GM23248 (cell line): ENCODE data around the gene RALGDS. TPM values are rescaled to one million over a fixed set of nuclear protein-coding genes. Genes with fewer than 3 reads are reported as not detected.

Experiments used
- DNase-seq: peaks from one replicate; pipeline ENCODE4 v3.0.0-alpha.2; 2015
- H2AFZ ChIP-seq: fragments of 200-600 bp; sonication (generic); 2 replicates; pipeline ENCODE4 v1.6.1; 2016; ENCODE audit warnings: antibody characterized with exemption
- H3F3A ChIP-seq: fragments of 200-600 bp; sonication (generic); 2 replicates; pipeline ENCODE4 v1.6.1; 2016; ENCODE audit warnings: mild to moderate bottlenecking, antibody characterized with exemption, mixed run types; ENCODE audit not compliant: insufficient read depth
- H3K27ac ChIP-seq: fragments of 200-600 bp; sonication (generic); 2 replicates; pipeline ENCODE4 v1.5.1; 2016; ENCODE audit warnings: mild to moderate bottlenecking
- H3K27me3 ChIP-seq: fragments of 200-600 bp; sonication (generic); replicated peaks from 2 replicates; pipeline ENCODE4 v1.6.1; 2016; ENCODE audit warnings: mild to moderate bottlenecking; ENCODE audit not compliant: insufficient read depth
- H3K36me3 ChIP-seq: fragments of 200-600 bp; sonication (generic); 2 replicates; pipeline ENCODE4 v1.6.1; 2016; ENCODE audit warnings: low read depth, mild to moderate bottlenecking
- H3K4me1 ChIP-seq: fragments of 200-600 bp; sonication (generic); 2 replicates; pipeline ENCODE4 v1.6.1; 2016; ENCODE audit warnings: mild to moderate bottlenecking; ENCODE audit not compliant: insufficient read depth
- H3K4me2 ChIP-seq: fragments of 200-600 bp; sonication (generic); one replicate; pipeline ENCODE4 v1.6.1; 2016; ENCODE audit warnings: mild to moderate bottlenecking; ENCODE audit not compliant: unreplicated experiment
- H3K4me3 ChIP-seq: fragments of 200-600 bp; sonication (generic); 2 replicates; pipeline ENCODE4 v1.5.1; 2016; ENCODE audit warnings: mild to moderate bottlenecking
- H3K79me2 ChIP-seq: fragments of 200-600 bp; sonication (generic); 2 replicates; pipeline ENCODE4 v1.6.1; 2016; ENCODE audit warnings: mild to moderate bottlenecking; ENCODE audit not compliant: insufficient read depth
- H3K9ac ChIP-seq: fragments of 200-600 bp; sonication (generic); 2 replicates; pipeline ENCODE4 v1.6.1; 2016; ENCODE audit warnings: mild to moderate bottlenecking
- H3K9me2 ChIP-seq: fragments of 200-600 bp; sonication (generic); 2 replicates; pipeline ENCODE4 v1.6.1; 2016; ENCODE audit warnings: mixed run types, mild to moderate bottlenecking, moderate library complexity; ENCODE audit not compliant: insufficient read depth
- H3K9me3 ChIP-seq: fragments of 200-600 bp; sonication (generic); one replicate; pipeline ENCODE4 v1.6.1; 2017; ENCODE audit warnings: low read depth
- H4K20me1 ChIP-seq: fragments of 200-600 bp; sonication (generic); 2 replicates; pipeline ENCODE4 v1.6.0; 2016; ENCODE audit not compliant: insufficient read depth
- EZH2 ChIP-seq: fragments of 200-600 bp; sonication (generic); IDR thresholded peaks from 2 replicates; pipeline ENCODE4 v1.6.1; 2018; ENCODE audit warnings: antibody characterized with exemption, mild to moderate bottlenecking; ENCODE audit not compliant: insufficient read depth, poor library complexity, severe bottlenecking
- EZH2phosphoT487 ChIP-seq: fragments of 200-600 bp; sonication (generic); IDR thresholded peaks from 2 replicates; pipeline ENCODE4 v1.6.1; 2018; ENCODE audit warnings: antibody characterized with exemption, moderate library complexity, mild to moderate bottlenecking, low read depth; ENCODE audit not compliant: insufficient read depth
- WGBS, 2 experiments: methylation state at CpG; one replicate each; pipeline ENCODE4 v1.1.6; 2015 to 2017; ENCODE audit warnings: low lambda C conversion rate in 2 of 2, low coverage in 1 of 2; ENCODE audit errors: missing lambda C conversion rate in 2 of 2; 5-methylcytosine and 5-hydroxymethylcytosine counted together
- in situ Hi-C: fragments of 300-500 bp; cut with MboI; formaldehyde crosslinking; loops from 2 replicates; pipeline ENCODE4 v1.15.0; 2020
- polyA plus RNA-seq: library from polyadenylated mRNA; unstranded; fragments of >200 nt; fragmentation: Nextera tagmentation; extraction: Ambion mirVana; gene quantifications from 2 replicates; pipeline ENCODE4 v1.2.1, GENCODE V29; 2016
- total RNA-seq: library from RNA; depleted of rRNA; stranded (reverse); fragments of >200 nt; shearing (Covaris generic); gene quantifications from 2 replicates; pipeline ENCODE4 v1.2.3, GENCODE V29; 2014

RALGDS gene
- total and polyA plus RNA-seq, 2 experiments from 2014 or later: 8.9 to 21.7 TPM

- peak; percentile 59 for DNase-seq
- Histone ChIP-seq H3K4me2 (peak overlapping the region; percentile 81), H3K4me1 (peaks cover 24% of the 10 kb centered on the region), H2AFZ (no peak overlapping the region), H3K36me3 (no peaks in the 10 kb centered on the region), H3F3A (peaks cover 12% of the 10 kb centered on the region), H3K9ac (peak overlapping the region; percentile 84), H3K9me2 (no peaks in the 10 kb centered on the region), H4K20me1 (no peaks in the 10 kb centered on the region; the same call in 1 of the 2 replicates), H3K27me3 (no peaks in the 10 kb centered on the region), H3K27ac (no peak overlapping the region), H3K4me3 (peak overlapping the region; percentile 78), H3K9me3 (no peaks in the 10 kb centered on the region), H3K79me2 (peaks cover 44% of the 10 kb centered on the region)
- in situ Hi-C loops: no loop called here
- TF ChIP-seq EZH2 (no peak), EZH2phosphoT487 (no peak)
- WGBS, 2 experiments: 10 to 11% methylated on average over 17 to 21 of the region's 21 CpGs
These were observed 1.1 kb downstream of the RALGDS start for GRCh38 chr9:133119846-133120500.

- no peak overlapping the region for H3K27ac ChIP-seq
- H3K79me2 ChIP-seq: peaks cover 51% of the 10 kb centered on the region
- H3K4me1 ChIP-seq: peaks cover 25% of the 10 kb centered on the region
- H3K4me2 ChIP-seq: peak overlapping the region; percentile 81
- peak overlapping the region; percentile 53 for H3K9ac ChIP-seq
- H3F3A ChIP-seq: peaks cover 12% of the 10 kb centered on the region
- DNase-seq: peak; percentile 45
- peak overlapping the region; percentile 78 for H3K4me3 ChIP-seq
- no peaks in the 10 kb centered on the region for H3K27me3 ChIP-seq
- H3K36me3 ChIP-seq: no peaks in the 10 kb centered on the region
- H3K9me3 ChIP-seq: no peaks in the 10 kb centered on the region
- no peak overlapping the region for H2AFZ ChIP-seq
- WGBS, 2 experiments: 16 to 21% methylated on average over 19 to 21 of the region's 21 CpGs
- TF ChIP-seq EZH2phosphoT487 (no peak), EZH2 (no peak)
- H4K20me1 ChIP-seq: no peaks in the 10 kb centered on the region; the same call in 1 of the 2 replicates
- no peaks in the 10 kb centered on the region for H3K9me2 ChIP-seq
- in situ Hi-C loops: no loop called here
These were observed 1.8 kb downstream of the RALGDS start for GRCh38 chr9:133119103-133119845.

GRCh38 chr9:133118568-133118967, 2.5 kb downstream of the RALGDS start:
- TF ChIP-seq EZH2 (no peak), EZH2phosphoT487 (no peak)
- H3K4me2 ChIP-seq: no peak overlapping the region
- H3K27ac ChIP-seq: no peak overlapping the region
- H3K79me2 ChIP-seq: peaks cover 58% of the 10 kb centered on the region
- no peaks in the 10 kb centered on the region for H3K36me3 ChIP-seq
- H3K4me3 ChIP-seq: no peak overlapping the region
- no peak overlapping the region for H2AFZ ChIP-seq
- no peaks in the 10 kb centered on the region for H3K27me3 ChIP-seq
- no peaks in the 10 kb centered on the region; the same call in 1 of the 2 replicates for H4K20me1 ChIP-seq
- DNase-seq: no peak
- in situ Hi-C loops: no loop called here
- peaks cover 12% of the 10 kb centered on the region for H3F3A ChIP-seq
- WGBS, 2 experiments: 92 to 93% methylated on average over 3 of the region's 3 CpGs
- H3K9me2 ChIP-seq: no peaks in the 10 kb centered on the region
- no peak overlapping the region for H3K9ac ChIP-seq
- H3K9me3 ChIP-seq: no peaks in the 10 kb centered on the region
- H3K4me1 ChIP-seq: peaks cover 32% of the 10 kb centered on the region

GRCh38 chr9:133118179-133118520, 2.9 kb downstream of the RALGDS start:
- no peak for TF ChIP-seq EZH2phosphoT487
- TF ChIP-seq EZH2: no peak
- Histone ChIP-seq H3K27me3 (no peaks in the 10 kb centered on the region), H2AFZ (no peak overlapping the region), H3K4me3 (no peak overlapping the region), H3K4me1 (peaks cover 33% of the 10 kb centered on the region), H3K4me2 (no peak overlapping the region), H3K9me2 (no peaks in the 10 kb centered on the region), H3K36me3 (no peaks in the 10 kb centered on the region), H3K27ac (no peak overlapping the region), H4K20me1 (no peaks in the 10 kb centered on the region; the same call in 1 of the 2 replicates), H3K9ac (no peak overlapping the region), H3K79me2 (peaks cover 61% of the 10 kb centered on the region), H3F3A (peaks cover 11% of the 10 kb centered on the region), H3K9me3 (no peaks in the 10 kb centered on the region)
- in situ Hi-C loops: no loop called here
- 84 to 85% methylated on average over 3 of the region's 3 CpGs for WGBS, 2 experiments
- no peak for DNase-seq
